Stimulated activated CD8-positive, alpha-beta memory T cell treated with anti-CD3 and anti-CD28 coated beads, Interleukin-2, amount 100 ng/mL, for 1 hour (primary cell): ENCODE data around the gene SAMD3.
"Not testable (repeated sequence)": the region's sequence is repeated elsewhere in the genome, so short reads cannot be mapped to it uniquely, and the experiment has no call there.

Source experiments
- DNase-seq, 2 donors: peaks; one replicate each; pipeline ENCODE4 v3.0.0-alpha.2; 2020; ENCODE audit warnings: low read depth in 2 of 2

SAMD3 gene

GRCh38 chr6:130173377-130174004 lies 49.3 kb downstream of the SAMD3 start:
- not testable (repeated sequence) for DNase-seq

GRCh38 chr6:130170160-130170559 lies 52.6 kb downstream of the SAMD3 start:
- not testable (repeated sequence) for DNase-seq

- DNase-seq: no peak
Measured at GRCh38 chr6:130167655-130168054, 55.1 kb downstream of the SAMD3 start.

- DNase-seq: no peak
Measured at GRCh38 chr6:130164251-130164650, 58.5 kb downstream of the SAMD3 start.

- DNase-seq: no peak
Measured at GRCh38 chr6:130163266-130163665, 59.5 kb downstream of the SAMD3 start.

GRCh38 chr6:130162421-130162820 lies 60.3 kb downstream of the SAMD3 start:
- DNase-seq: no peak

GRCh38 chr6:130161683-130162404 lies 60.9 kb downstream of the SAMD3 start:
- no peak for DNase-seq

- DNase-seq: no peak
Measured at GRCh38 chr6:130159956-130160355, 62.8 kb downstream of the SAMD3 start.

GRCh38 chr6:130158548-130158947 lies 64.2 kb downstream of the SAMD3 start:
- DNase-seq: no peak

- no peak for DNase-seq
Measured at GRCh38 chr6:130158056-130158455, 64.7 kb downstream of the SAMD3 start.

GRCh38 chr6:130156908-130157307 lies 65.8 kb downstream of the SAMD3 start:
- DNase-seq: no peak

GRCh38 chr6:130152908-130153510 lies 69.7 kb downstream of the SAMD3 start:
- no peak for DNase-seq

- no peak for DNase-seq
Measured at GRCh38 chr6:130150906-130151305, 71.8 kb downstream of the SAMD3 start.

- DNase-seq: not testable (repeated sequence)
Measured at GRCh38 chr6:130149016-130149415, 73.7 kb downstream of the SAMD3 start.

GRCh38 chr6:130148181-130148580 lies 74.6 kb downstream of the SAMD3 start:
- DNase-seq: no peak

GRCh38 chr6:130147111-130147510 lies 75.6 kb downstream of the SAMD3 start:
- no peak for DNase-seq

- no peak for DNase-seq
Measured at GRCh38 chr6:130143709-130144108, 79.0 kb downstream of the SAMD3 start.

- no peak for DNase-seq
Measured at GRCh38 chr6:130140084-130140483, 82.7 kb downstream of the SAMD3 start.

- no peak for DNase-seq
Measured at GRCh38 chr6:130138909-130139242, 83.9 kb downstream of the SAMD3 start.

- no peak for DNase-seq
Measured at GRCh38 chr6:130138116-130138908, 84.4 kb downstream of the SAMD3 start.

- no peak for DNase-seq
Measured at GRCh38 chr6:130136798-130137197, 86.0 kb downstream of the SAMD3 start.

- no peak for DNase-seq
Measured at GRCh38 chr6:130134582-130134981, 88.2 kb downstream of the SAMD3 start.
